WTC11 (cell line): ENCODE results near the gene ATP6V1G3. TPM values are rescaled to one million over a fixed set of nuclear protein-coding genes. Genes with fewer than 3 reads are reported as not detected.

Experiments used
- ATAC-seq: fragments of 200-7000 bp; cut with Tn5 transposase; 2 replicates; pipeline ENCODE4 v1.10.0; 2021; ENCODE audit warnings: mild to moderate bottlenecking, moderate library complexity
- CTCF ChIA-PET: fragments of 300-600 bp; sonication (Branson Sonifier 250); formaldehyde crosslinking; loops from one replicate; lab custom pipeline; 2021; ENCODE audit warnings: antibody characterized with exemption; lab: Charles Lee
- POLR2A ChIA-PET: fragments of 350-600 bp; sonication (Branson Sonifier 250); formaldehyde crosslinking; loops from one replicate; lab custom pipeline; 2021; ENCODE audit warnings: antibody characterized with exemption; lab: Charles Lee
- DNase-seq: peaks from one replicate; pipeline ENCODE4 v3.0.0; 2021; ENCODE audit warnings: low spot score
- H3K27ac Mint-ChIP-seq: 2 replicates; pipeline ENCODE4 v1.8.0; 2021; ENCODE audit warnings: mixed read lengths
- H3K27me3 Mint-ChIP-seq: 2 replicates; pipeline ENCODE4 v1.8.0; 2021; ENCODE audit warnings: low read depth, mild to moderate bottlenecking, moderate library complexity, mixed read lengths
- H3K36me3 Mint-ChIP-seq: 2 replicates; pipeline ENCODE4 v1.8.0; 2021; ENCODE audit warnings: mixed read lengths
- H3K4me1 Mint-ChIP-seq: 2 replicates; pipeline ENCODE4 v1.8.0; 2022; ENCODE audit warnings: mixed read lengths
- H3K4me3 Mint-ChIP-seq: 2 replicates; pipeline ENCODE4 v1.8.0; 2021; ENCODE audit warnings: mild to moderate bottlenecking, moderate library complexity, mixed read lengths
- H3K9me3 Mint-ChIP-seq: 2 replicates; pipeline ENCODE4 v1.8.0; 2021; ENCODE audit warnings: mixed read lengths
- CBFB ChIP-seq: sonication (generic); formaldehyde crosslinking; IDR thresholded peaks from 2 replicates; pipeline ENCODE4 v1.8.1; 2022; ENCODE audit warnings: mild to moderate bottlenecking, low read depth, missing genetic modification reagents
- CREM ChIP-seq: sonication (generic); formaldehyde crosslinking; IDR thresholded peaks from 2 replicates; pipeline ENCODE4 v1.8.1; 2022; ENCODE audit warnings: mild to moderate bottlenecking, missing genetic modification reagents, moderate library complexity
- ESRRA ChIP-seq: sonication (generic); formaldehyde crosslinking; IDR thresholded peaks from 2 replicates; pipeline ENCODE4 v1.8.1; 2022; ENCODE audit warnings: mild to moderate bottlenecking, missing genetic modification reagents, borderline replicate concordance
- HMGA2 ChIP-seq: fragments of 250-450 bp; sonication (Bioruptor Pico); IDR thresholded peaks from 2 replicates; pipeline ENCODE4 v1.4.0; 2021; ENCODE audit warnings: mild to moderate bottlenecking, moderate library complexity
- KAT7 ChIP-seq: sonication (generic); formaldehyde crosslinking; IDR thresholded peaks from 2 replicates; pipeline ENCODE4 v1.8.1; 2023; ENCODE audit warnings: missing genetic modification reagents, mild to moderate bottlenecking, borderline replicate concordance
- MYBL2 ChIP-seq: sonication (generic); formaldehyde crosslinking; IDR thresholded peaks from 2 replicates; pipeline ENCODE4 v1.8.1; 2023; ENCODE audit warnings: mild to moderate bottlenecking, moderate library complexity, missing genetic modification reagents
- NFATC4 ChIP-seq: fragments of 250-450 bp; sonication (Bioruptor Pico); IDR thresholded peaks from 2 replicates; pipeline ENCODE4 v1.9.0; 2021; ENCODE audit warnings: mild to moderate bottlenecking
- NFYB ChIP-seq: sonication (generic); formaldehyde crosslinking; conservative IDR thresholded peaks from 2 replicates; pipeline ENCODE4 v1.8.0; 2022; ENCODE audit warnings: low read depth, missing genetic modification reagents
- TEAD1 ChIP-seq: sonication (generic); formaldehyde crosslinking; IDR thresholded peaks from 2 replicates; pipeline ENCODE4 v1.8.0; 2022; ENCODE audit warnings: mild to moderate bottlenecking, missing genetic modification reagents
- ZNF671 ChIP-seq: fragments of 250-450 bp; sonication (Bioruptor Pico); IDR thresholded peaks from 2 replicates; pipeline ENCODE4 v1.8.0; 2021; ENCODE audit warnings: mild to moderate bottlenecking
- total RNA-seq: library from RNA; stranded (reverse); gene quantifications from 3 replicates; pipeline ENCODE4 v1.2.3, GENCODE V29; 2021
- TF ChIP-seq, protein P1 (sequence below): fragments of 200-600 bp; IDR thresholded peaks from 2 replicates; pipeline ENCODE4 v1.8.0; 2022; ENCODE audit warnings: antibody characterized with exemption
- TF ChIP-seq, protein P2 (sequence below): fragments of 250-450 bp; sonication (Bioruptor Pico); conservative IDR thresholded peaks from 2 replicates; pipeline ENCODE4 v1.9.0; 2021; ENCODE audit warnings: mild to moderate bottlenecking
- TF ChIP-seq, protein P3 (sequence below): sonication (generic); formaldehyde crosslinking; IDR thresholded peaks from 2 replicates; pipeline ENCODE4 v1.8.0; 2022; ENCODE audit warnings: missing genetic modification reagents
- TF ChIP-seq, protein P4 (sequence below): sonication (generic); formaldehyde crosslinking; conservative IDR thresholded peaks from 2 replicates; pipeline ENCODE4 v1.8.1; 2022; ENCODE audit warnings: mild to moderate bottlenecking, missing genetic modification reagents
- TF ChIP-seq, protein P5 (sequence below): fragments of 250-450 bp; sonication (Bioruptor Pico); IDR thresholded peaks from 2 replicates; pipeline ENCODE4 v2.1.2; 2022; ENCODE audit warnings: mild to moderate bottlenecking, moderate library complexity
- TF ChIP-seq, protein P6 (sequence below): sonication (generic); formaldehyde crosslinking; IDR thresholded peaks from 2 replicates; pipeline ENCODE4 v1.8.0; 2022; ENCODE audit warnings: mild to moderate bottlenecking, missing genetic modification reagents
- TF ChIP-seq, protein P7 (sequence below): fragments of 250-450 bp; sonication (Bioruptor Pico); IDR thresholded peaks from 2 replicates; pipeline ENCODE4 v1.9.0; 2021; ENCODE audit warnings: mild to moderate bottlenecking
- TF ChIP-seq, protein P8 (sequence below): sonication (generic); formaldehyde crosslinking; IDR thresholded peaks from 2 replicates; pipeline ENCODE4 v1.8.1; 2023; ENCODE audit warnings: mild to moderate bottlenecking, missing genetic modification reagents, moderate library complexity
- TF ChIP-seq, protein P9 (sequence below): sonication (generic); formaldehyde crosslinking; IDR thresholded peaks from 2 replicates; pipeline ENCODE4 v1.8.1; 2023; ENCODE audit warnings: mild to moderate bottlenecking, missing genetic modification reagents, borderline replicate concordance
- TF ChIP-seq, protein P10 (sequence below): fragments of 250-450 bp; sonication (Bioruptor Pico); IDR thresholded peaks from 2 replicates; pipeline ENCODE4 v1.9.0; 2021; ENCODE audit warnings: moderate library complexity, mild to moderate bottlenecking, inconsistent platforms, borderline replicate concordance

The ATP6V1G3 gene
- total RNA-seq, 1 experiment from 2014 or later, result not detected

DNA sequence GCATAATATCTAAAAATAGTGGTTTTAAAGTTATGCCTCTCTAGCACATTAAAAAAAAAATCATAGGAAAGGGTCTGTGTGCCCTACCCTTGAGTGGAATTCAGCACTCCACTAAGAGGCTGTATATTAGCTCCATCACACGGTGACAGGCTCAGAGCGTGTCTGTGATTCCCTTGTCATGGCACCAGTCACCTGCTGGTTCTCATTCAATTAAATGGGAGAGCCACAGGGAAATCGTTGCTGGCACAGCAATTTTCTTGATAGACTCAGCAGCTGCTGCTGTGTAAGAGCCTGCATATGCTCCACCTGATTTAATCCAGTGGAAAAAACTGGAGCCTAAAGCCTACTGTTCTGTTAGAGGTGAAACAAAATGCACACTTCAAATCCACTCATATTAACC lies 9.5 kb downstream of the ATP6V1G3 start:
- ATAC-seq, result no peak
- DNase-seq, result no peak
- TF ChIP-seq, protein P1, sequence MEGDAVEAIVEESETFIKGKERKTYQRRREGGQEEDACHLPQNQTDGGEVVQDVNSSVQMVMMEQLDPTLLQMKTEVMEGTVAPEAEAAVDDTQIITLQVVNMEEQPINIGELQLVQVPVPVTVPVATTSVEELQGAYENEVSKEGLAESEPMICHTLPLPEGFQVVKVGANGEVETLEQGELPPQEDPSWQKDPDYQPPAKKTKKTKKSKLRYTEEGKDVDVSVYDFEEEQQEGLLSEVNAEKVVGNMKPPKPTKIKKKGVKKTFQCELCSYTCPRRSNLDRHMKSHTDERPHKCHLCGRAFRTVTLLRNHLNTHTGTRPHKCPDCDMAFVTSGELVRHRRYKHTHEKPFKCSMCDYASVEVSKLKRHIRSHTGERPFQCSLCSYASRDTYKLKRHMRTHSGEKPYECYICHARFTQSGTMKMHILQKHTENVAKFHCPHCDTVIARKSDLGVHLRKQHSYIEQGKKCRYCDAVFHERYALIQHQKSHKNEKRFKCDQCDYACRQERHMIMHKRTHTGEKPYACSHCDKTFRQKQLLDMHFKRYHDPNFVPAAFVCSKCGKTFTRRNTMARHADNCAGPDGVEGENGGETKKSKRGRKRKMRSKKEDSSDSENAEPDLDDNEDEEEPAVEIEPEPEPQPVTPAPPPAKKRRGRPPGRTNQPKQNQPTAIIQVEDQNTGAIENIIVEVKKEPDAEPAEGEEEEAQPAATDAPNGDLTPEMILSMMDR, result no peak
- TF ChIP-seq TEAD1 (CRISPR knock-in tag) (no peak), ESRRA (CRISPR knock-in tag) (no peak), CBFB (CRISPR knock-in tag) (no peak), CREM (no peak), NFYB (no peak), MYBL2 (no peak), ZNF671 (no peak), NFATC4 (CRISPR knock-in tag) (no peak), KAT7 (CRISPR knock-in tag) (no peak)
- TF ChIP-seq, protein P2, sequence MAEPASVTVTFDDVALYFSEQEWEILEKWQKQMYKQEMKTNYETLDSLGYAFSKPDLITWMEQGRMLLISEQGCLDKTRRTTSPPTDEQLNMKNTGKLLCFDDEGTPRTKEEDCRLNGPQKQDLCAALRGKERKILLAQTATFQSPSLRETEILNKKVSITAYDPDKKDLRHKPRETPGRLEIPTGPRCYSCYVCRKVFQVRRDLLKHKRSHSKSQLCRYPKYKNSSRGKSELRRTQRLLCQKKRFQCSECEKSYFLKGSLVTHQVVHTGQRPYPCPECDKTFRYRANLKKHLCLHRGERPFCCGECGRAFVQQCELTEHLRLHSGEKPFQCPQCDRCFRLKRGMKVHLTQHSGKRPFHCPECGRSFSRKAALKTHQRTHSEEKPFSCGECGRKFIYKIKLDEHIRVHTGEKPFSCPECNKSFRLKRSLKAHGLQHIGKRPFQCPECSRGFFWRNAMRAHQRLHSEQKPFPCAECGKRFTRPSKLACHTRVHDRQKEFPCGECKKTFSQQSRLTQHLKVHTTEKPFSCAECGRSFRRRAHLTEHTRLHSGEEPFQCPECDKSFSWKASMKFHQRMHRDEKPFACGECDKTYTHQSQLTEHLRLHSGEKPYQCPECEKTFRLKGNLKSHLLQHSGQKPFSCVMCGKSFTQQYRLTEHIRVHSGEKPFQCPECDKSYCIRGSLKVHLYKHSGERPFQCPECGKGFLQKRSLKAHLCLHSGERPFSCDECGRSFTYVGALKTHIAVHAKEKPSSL (CRISPR knock-in tag), result no peak
- TF ChIP-seq, protein P3, sequence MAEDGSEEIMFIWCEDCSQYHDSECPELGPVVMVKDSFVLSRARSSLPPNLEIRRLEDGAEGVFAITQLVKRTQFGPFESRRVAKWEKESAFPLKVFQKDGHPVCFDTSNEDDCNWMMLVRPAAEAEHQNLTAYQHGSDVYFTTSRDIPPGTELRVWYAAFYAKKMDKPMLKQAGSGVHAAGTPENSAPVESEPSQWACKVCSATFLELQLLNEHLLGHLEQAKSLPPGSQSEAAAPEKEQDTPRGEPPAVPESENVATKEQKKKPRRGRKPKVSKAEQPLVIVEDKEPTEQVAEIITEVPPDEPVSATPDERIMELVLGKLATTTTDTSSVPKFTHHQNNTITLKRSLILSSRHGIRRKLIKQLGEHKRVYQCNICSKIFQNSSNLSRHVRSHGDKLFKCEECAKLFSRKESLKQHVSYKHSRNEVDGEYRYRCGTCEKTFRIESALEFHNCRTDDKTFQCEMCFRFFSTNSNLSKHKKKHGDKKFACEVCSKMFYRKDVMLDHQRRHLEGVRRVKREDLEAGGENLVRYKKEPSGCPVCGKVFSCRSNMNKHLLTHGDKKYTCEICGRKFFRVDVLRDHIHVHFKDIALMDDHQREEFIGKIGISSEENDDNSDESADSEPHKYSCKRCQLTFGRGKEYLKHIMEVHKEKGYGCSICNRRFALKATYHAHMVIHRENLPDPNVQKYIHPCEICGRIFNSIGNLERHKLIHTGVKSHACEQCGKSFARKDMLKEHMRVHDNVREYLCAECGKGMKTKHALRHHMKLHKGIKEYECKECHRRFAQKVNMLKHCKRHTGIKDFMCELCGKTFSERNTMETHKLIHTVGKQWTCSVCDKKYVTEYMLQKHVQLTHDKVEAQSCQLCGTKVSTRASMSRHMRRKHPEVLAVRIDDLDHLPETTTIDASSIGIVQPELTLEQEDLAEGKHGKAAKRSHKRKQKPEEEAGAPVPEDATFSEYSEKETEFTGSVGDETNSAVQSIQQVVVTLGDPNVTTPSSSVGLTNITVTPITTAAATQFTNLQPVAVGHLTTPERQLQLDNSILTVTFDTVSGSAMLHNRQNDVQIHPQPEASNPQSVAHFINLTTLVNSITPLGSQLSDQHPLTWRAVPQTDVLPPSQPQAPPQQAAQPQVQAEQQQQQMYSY (CRISPR knock-in tag), result no peak
- TF ChIP-seq, protein P4, sequence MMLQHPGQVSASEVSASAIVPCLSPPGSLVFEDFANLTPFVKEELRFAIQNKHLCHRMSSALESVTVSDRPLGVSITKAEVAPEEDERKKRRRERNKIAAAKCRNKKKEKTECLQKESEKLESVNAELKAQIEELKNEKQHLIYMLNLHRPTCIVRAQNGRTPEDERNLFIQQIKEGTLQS (CRISPR knock-in tag), result no peak
- TF ChIP-seq, protein P5, sequence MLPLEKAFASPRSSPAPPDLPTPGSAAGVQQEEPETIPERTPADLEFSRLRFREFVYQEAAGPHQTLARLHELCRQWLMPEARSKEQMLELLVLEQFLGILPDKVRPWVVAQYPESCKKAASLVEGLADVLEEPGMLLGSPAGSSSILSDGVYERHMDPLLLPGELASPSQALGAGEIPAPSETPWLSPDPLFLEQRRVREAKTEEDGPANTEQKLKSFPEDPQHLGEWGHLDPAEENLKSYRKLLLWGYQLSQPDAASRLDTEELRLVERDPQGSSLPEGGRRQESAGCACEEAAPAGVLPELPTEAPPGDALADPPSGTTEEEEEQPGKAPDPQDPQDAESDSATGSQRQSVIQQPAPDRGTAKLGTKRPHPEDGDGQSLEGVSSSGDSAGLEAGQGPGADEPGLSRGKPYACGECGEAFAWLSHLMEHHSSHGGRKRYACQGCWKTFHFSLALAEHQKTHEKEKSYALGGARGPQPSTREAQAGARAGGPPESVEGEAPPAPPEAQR (CRISPR knock-in tag), result no peak
- TF ChIP-seq, protein P6, sequence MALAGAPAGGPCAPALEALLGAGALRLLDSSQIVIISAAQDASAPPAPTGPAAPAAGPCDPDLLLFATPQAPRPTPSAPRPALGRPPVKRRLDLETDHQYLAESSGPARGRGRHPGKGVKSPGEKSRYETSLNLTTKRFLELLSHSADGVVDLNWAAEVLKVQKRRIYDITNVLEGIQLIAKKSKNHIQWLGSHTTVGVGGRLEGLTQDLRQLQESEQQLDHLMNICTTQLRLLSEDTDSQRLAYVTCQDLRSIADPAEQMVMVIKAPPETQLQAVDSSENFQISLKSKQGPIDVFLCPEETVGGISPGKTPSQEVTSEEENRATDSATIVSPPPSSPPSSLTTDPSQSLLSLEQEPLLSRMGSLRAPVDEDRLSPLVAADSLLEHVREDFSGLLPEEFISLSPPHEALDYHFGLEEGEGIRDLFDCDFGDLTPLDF, result no peak
- H3K4me3 Mint-ChIP-seq, result no peak overlapping the region
- peaks cover 16% of the 10 kb centered on the region for H3K4me1 Mint-ChIP-seq
- no peaks in the 10 kb centered on the region for H3K27me3 Mint-ChIP-seq
- no peaks in the 10 kb centered on the region for H3K36me3 Mint-ChIP-seq
- ChIA-PET POLR2A (no interaction called here), CTCF (no interaction called here)
- no peak overlapping the region for H3K27ac Mint-ChIP-seq
- peaks cover 8% of the 10 kb centered on the region for H3K9me3 Mint-ChIP-seq

DNA sequence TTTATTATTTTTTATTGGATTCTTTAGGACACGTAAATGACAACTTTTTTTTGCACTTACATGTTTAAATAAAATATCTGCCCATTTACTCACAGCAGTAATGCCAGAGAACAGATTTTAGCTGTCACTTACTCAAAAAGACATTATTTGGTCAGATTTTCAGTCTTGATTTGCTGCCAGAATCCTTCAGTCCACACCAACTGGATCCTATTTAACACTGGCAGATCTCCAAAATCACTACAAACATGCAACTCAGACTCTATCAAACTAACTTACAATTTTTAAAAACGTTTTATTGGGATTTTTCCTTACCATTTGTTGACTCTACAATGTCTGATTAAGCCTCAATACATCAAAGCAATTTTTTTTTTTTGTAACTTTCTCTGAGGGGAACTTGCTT lies 11.1 kb downstream of the ATP6V1G3 start:
- Mint-ChIP-seq H3K27ac (no peak overlapping the region), H3K36me3 (no peaks in the 10 kb centered on the region), H3K9me3 (peaks cover 8% of the 10 kb centered on the region), H3K4me1 (peaks cover 12% of the 10 kb centered on the region), H3K4me3 (no peak overlapping the region), H3K27me3 (no peaks in the 10 kb centered on the region)
- ChIA-PET POLR2A (no interaction called here), CTCF (no interaction called here)
- DNase-seq (no peak), ATAC-seq (no peak)
- TF ChIP-seq, protein P7, sequence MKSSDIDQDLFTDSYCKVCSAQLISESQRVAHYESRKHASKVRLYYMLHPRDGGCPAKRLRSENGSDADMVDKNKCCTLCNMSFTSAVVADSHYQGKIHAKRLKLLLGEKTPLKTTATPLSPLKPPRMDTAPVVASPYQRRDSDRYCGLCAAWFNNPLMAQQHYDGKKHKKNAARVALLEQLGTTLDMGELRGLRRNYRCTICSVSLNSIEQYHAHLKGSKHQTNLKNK (CRISPR knock-in tag), result no peak
- TF ChIP-seq, protein P8, sequence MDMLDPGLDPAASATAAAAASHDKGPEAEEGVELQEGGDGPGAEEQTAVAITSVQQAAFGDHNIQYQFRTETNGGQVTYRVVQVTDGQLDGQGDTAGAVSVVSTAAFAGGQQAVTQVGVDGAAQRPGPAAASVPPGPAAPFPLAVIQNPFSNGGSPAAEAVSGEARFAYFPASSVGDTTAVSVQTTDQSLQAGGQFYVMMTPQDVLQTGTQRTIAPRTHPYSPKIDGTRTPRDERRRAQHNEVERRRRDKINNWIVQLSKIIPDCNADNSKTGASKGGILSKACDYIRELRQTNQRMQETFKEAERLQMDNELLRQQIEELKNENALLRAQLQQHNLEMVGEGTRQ, result no peak
- no peak for TF ChIP-seq HMGA2 (CRISPR knock-in tag)
- TF ChIP-seq, protein P9, sequence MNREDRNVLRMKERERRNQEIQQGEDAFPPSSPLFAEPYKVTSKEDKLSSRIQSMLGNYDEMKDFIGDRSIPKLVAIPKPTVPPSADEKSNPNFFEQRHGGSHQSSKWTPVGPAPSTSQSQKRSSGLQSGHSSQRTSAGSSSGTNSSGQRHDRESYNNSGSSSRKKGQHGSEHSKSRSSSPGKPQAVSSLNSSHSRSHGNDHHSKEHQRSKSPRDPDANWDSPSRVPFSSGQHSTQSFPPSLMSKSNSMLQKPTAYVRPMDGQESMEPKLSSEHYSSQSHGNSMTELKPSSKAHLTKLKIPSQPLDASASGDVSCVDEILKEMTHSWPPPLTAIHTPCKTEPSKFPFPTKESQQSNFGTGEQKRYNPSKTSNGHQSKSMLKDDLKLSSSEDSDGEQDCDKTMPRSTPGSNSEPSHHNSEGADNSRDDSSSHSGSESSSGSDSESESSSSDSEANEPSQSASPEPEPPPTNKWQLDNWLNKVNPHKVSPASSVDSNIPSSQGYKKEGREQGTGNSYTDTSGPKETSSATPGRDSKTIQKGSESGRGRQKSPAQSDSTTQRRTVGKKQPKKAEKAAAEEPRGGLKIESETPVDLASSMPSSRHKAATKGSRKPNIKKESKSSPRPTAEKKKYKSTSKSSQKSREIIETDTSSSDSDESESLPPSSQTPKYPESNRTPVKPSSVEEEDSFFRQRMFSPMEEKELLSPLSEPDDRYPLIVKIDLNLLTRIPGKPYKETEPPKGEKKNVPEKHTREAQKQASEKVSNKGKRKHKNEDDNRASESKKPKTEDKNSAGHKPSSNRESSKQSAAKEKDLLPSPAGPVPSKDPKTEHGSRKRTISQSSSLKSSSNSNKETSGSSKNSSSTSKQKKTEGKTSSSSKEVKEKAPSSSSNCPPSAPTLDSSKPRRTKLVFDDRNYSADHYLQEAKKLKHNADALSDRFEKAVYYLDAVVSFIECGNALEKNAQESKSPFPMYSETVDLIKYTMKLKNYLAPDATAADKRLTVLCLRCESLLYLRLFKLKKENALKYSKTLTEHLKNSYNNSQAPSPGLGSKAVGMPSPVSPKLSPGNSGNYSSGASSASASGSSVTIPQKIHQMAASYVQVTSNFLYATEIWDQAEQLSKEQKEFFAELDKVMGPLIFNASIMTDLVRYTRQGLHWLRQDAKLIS, result no peak
- TF ChIP-seq, protein P10, sequence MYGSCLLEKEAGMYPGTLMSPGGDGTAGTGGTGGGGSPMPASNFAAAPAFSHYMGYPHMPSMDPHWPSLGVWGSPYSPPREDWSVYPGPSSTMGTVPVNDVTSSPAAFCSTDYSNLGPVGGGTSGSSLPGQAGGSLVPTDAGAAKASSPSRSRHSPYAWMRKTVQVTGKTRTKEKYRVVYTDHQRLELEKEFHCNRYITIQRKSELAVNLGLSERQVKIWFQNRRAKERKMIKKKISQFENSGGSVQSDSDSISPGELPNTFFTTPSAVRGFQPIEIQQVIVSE (CRISPR knock-in tag), result no peak
